K562 (cell line): ENCODE measurements around the gene NEU1. TPM values are rescaled to one million over a fixed set of nuclear protein-coding genes. Genes with fewer than 3 reads are reported as not detected.

ENCODE experiments used
- DDX20 ChIP-seq: fragments of 450-650 bp; IDR thresholded peaks from 2 replicates; pipeline ENCODE4 v1.6.1; 2016; ENCODE audit warnings: missing genetic modification characterization, low read depth, mild to moderate bottlenecking, missing compliant biosample characterization, moderate library complexity
- ELF1 ChIP-seq: fragments of 200-800 bp; sonication (Bioruptor generic); IDR thresholded peaks from 2 replicates; pipeline ENCODE4 v1.6.1; 2016; ENCODE audit warnings: missing genetic modification characterization, missing compliant biosample characterization
- ESRRA ChIP-seq: fragments of 450-650 bp; IDR thresholded peaks from 2 replicates; pipeline ENCODE4 v1.6.1; 2014; ENCODE audit warnings: low read depth, mild to moderate bottlenecking, moderate library complexity, borderline replicate concordance
- FOXP1 ChIP-seq: sonication (generic); formaldehyde crosslinking; IDR thresholded peaks from 2 replicates; pipeline ENCODE4 v1.8.0; 2022; ENCODE audit warnings: mild to moderate bottlenecking, missing genetic modification reagents
- FUS ChIP-seq: fragments of 200-400 bp; formaldehyde crosslinking; optimal IDR thresholded peaks from 2 replicates; pipeline ENCODE3; 2017; ENCODE audit warnings: low read depth, low read length
- GABPB1 ChIP-seq: sonication (generic); formaldehyde crosslinking; IDR thresholded peaks from 2 replicates; pipeline ENCODE4 v1.8.0; 2022; ENCODE audit warnings: mild to moderate bottlenecking, missing genetic modification reagents
- HDAC8 ChIP-seq: fragments of 450-650 bp; IDR thresholded peaks from 2 replicates; pipeline ENCODE4 v1.6.1; 2016; ENCODE audit warnings: mild to moderate bottlenecking, missing genetic modification characterization, moderate library complexity, missing compliant biosample characterization
- KLF13 ChIP-seq: fragments of 450-650 bp; IDR thresholded peaks from 2 replicates; pipeline ENCODE4 v1.6.1; 2016; ENCODE audit warnings: missing genetic modification characterization, low read depth, mild to moderate bottlenecking, missing compliant biosample characterization, moderate library complexity, borderline replicate concordance
- POLR2A ChIP-seq: fragments of 450-650 bp; conservative IDR thresholded peaks from 2 replicates; pipeline ENCODE4 v1.6.1; 2016
- RFX7 ChIP-seq: fragments of 250-450 bp; sonication (Bioruptor Pico); IDR thresholded peaks from 2 replicates; pipeline ENCODE4 v1.5.1; 2021; ENCODE audit warnings: mild to moderate bottlenecking
- STAT5B ChIP-seq: fragments of 250-450 bp; sonication (Bioruptor Pico); IDR thresholded peaks from 2 replicates; pipeline ENCODE4 v1.8.0; 2021; ENCODE audit warnings: mild to moderate bottlenecking, inconsistent platforms
- ZBTB33 ChIP-seq: sonication (generic); formaldehyde crosslinking; IDR thresholded peaks from 2 replicates; pipeline ENCODE4 v1.8.1; 2023; ENCODE audit warnings: mild to moderate bottlenecking, missing genetic modification reagents
- ZC3H4 ChIP-seq: sonication (generic); formaldehyde crosslinking; IDR thresholded peaks from 2 replicates; pipeline ENCODE4 v1.9.0; 2021; ENCODE audit warnings: missing genetic modification reagents, borderline replicate concordance
- ZNF354B ChIP-seq: fragments of 250-450 bp; sonication (Bioruptor Pico); IDR thresholded peaks from 2 replicates; pipeline ENCODE4 v1.4.0; 2020
- ZNF778 ChIP-seq: fragments of 450-650 bp; formaldehyde crosslinking; IDR thresholded peaks from 2 replicates; pipeline ENCODE4 v1.4.0; 2020; ENCODE audit warnings: mild to moderate bottlenecking, moderate library complexity
- polyA plus RNA-seq, 8 experiments: library from polyadenylated mRNA; depleted of rRNA in 4 of 8; stranded (reverse) in 5 of 8; unstranded in 3 of 8; fragments of >200 nt; fragmentation: Nextera tagmentation in 2 of 8; fragmentation: Illumina TruSeq in 1 of 8; extraction: Ambion mirVana in 2 of 8; extraction: Trizol in 1 of 8; gene quantifications; 2 replicates each; pipeline versions ENCODE4 v1.2.1 to v1.2.3, GENCODE V29; 2011 to 2014; ENCODE audit warnings: inconsistent platforms in 1 of 8, missing spikeins in 1 of 8
- total RNA-seq, 7 experiments: library from RNA; depleted of rRNA in 6 of 7; stranded (reverse); fragments of >200 nt in 6 of 7; fragmentation: Illumina TruSeq in 2 of 7; extraction: Trizol in 2 of 7; gene quantifications; 2 replicates each; pipeline versions ENCODE4 v1.2.1 to v1.2.3, GENCODE V29; 2011 to 2021; ENCODE audit warnings: low replicate concordance in 1 of 7
- TF ChIP-seq, protein P1 (sequence below): fragments of 250-450 bp; sonication (Bioruptor Pico); IDR thresholded peaks from 2 replicates; pipeline ENCODE4 v1.8.0; 2022; ENCODE audit warnings: inconsistent platforms, mild to moderate bottlenecking, moderate library complexity, borderline replicate concordance
- TF ChIP-seq, protein P2 (sequence below), 2 experiments: fragments of 450-650 bp in 1 of 2; IDR thresholded peaks; 2 replicates each; pipeline ENCODE4 v1.6.1; 2011 to 2017; ENCODE audit warnings: low read depth in 2 of 2, antibody characterized with exemption in 1 of 2, borderline replicate concordance in 1 of 2, low read length in 1 of 2, mild to moderate bottlenecking in 1 of 2, mixed read lengths in 1 of 2; ENCODE audit not compliant: control insufficient read depth in 1 of 2
- TF ChIP-seq, protein P3 (sequence below): fragments of 200-400 bp; formaldehyde crosslinking; IDR thresholded peaks from 2 replicates; pipeline ENCODE4 v1.6.1; 2017; ENCODE audit warnings: mild to moderate bottlenecking, low read depth, low read length, moderate library complexity

The NEU1 gene
- total and polyA plus RNA-seq, 9 of the 15 experiments (the other 6 are each of a cell fraction or from before 2014, with no cell fraction given) = 14.8 to 67.8 (median 51.0) TPM

- TF ChIP-seq, protein P1, sequence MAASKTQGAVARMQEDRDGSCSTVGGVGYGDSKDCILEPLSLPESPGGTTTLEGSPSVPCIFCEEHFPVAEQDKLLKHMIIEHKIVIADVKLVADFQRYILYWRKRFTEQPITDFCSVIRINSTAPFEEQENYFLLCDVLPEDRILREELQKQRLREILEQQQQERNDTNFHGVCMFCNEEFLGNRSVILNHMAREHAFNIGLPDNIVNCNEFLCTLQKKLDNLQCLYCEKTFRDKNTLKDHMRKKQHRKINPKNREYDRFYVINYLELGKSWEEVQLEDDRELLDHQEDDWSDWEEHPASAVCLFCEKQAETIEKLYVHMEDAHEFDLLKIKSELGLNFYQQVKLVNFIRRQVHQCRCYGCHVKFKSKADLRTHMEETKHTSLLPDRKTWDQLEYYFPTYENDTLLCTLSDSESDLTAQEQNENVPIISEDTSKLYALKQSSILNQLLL (CRISPR knock-in tag) = no peak
- TF ChIP-seq FUS = no peak
- peak; percentile 22; the same call in 1 of the 2 replicates for TF ChIP-seq HDAC8 (tag)
- TF ChIP-seq FOXP1 = peak; percentile 81
- TF ChIP-seq POLR2A = peak; percentile 100
- no peak for TF ChIP-seq KLF13 (tag)
- TF ChIP-seq ZC3H4 (CRISPR knock-in tag) = peak; percentile 97; the same call in 1 of the 2 replicates
- no peak for TF ChIP-seq ZNF354B (CRISPR knock-in tag)
- no peak for TF ChIP-seq STAT5B
- no peak for TF ChIP-seq RFX7 (CRISPR knock-in tag)
- peak; percentile 69; the same call in 1 of the 2 replicates for TF ChIP-seq ESRRA
- TF ChIP-seq GABPB1 = peak; percentile 90
- peak; percentile 45; the same call in 1 of the 2 replicates for TF ChIP-seq ZBTB33 (CRISPR knock-in tag)
- TF ChIP-seq, protein P2, sequence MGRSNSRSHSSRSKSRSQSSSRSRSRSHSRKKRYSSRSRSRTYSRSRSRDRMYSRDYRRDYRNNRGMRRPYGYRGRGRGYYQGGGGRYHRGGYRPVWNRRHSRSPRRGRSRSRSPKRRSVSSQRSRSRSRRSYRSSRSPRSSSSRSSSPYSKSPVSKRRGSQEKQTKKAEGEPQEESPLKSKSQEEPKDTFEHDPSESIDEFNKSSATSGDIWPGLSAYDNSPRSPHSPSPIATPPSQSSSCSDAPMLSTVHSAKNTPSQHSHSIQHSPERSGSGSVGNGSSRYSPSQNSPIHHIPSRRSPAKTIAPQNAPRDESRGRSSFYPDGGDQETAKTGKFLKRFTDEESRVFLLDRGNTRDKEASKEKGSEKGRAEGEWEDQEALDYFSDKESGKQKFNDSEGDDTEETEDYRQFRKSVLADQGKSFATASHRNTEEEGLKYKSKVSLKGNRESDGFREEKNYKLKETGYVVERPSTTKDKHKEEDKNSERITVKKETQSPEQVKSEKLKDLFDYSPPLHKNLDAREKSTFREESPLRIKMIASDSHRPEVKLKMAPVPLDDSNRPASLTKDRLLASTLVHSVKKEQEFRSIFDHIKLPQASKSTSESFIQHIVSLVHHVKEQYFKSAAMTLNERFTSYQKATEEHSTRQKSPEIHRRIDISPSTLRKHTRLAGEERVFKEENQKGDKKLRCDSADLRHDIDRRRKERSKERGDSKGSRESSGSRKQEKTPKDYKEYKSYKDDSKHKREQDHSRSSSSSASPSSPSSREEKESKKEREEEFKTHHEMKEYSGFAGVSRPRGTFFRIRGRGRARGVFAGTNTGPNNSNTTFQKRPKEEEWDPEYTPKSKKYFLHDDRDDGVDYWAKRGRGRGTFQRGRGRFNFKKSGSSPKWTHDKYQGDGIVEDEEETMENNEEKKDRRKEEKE (IDR thresholded peaks at IDR 0.05; ENCODE audit: borderline replicate concordance in 1 of 2, control insufficient read depth in 1 of 2, low read depth in 2 of 2, low read length in 1 of 2) = peak in 1 of 2 experiments; percentile 56; a peak in 1 of 4 replicates
- TF ChIP-seq ELF1 (tag) = no peak
- TF ChIP-seq, protein P3, sequence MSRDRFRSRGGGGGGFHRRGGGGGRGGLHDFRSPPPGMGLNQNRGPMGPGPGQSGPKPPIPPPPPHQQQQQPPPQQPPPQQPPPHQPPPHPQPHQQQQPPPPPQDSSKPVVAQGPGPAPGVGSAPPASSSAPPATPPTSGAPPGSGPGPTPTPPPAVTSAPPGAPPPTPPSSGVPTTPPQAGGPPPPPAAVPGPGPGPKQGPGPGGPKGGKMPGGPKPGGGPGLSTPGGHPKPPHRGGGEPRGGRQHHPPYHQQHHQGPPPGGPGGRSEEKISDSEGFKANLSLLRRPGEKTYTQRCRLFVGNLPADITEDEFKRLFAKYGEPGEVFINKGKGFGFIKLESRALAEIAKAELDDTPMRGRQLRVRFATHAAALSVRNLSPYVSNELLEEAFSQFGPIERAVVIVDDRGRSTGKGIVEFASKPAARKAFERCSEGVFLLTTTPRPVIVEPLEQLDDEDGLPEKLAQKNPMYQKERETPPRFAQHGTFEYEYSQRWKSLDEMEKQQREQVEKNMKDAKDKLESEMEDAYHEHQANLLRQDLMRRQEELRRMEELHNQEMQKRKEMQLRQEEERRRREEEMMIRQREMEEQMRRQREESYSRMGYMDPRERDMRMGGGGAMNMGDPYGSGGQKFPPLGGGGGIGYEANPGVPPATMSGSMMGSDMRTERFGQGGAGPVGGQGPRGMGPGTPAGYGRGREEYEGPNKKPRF = no peak
- no peak for TF ChIP-seq ZNF778
- no peak for TF ChIP-seq DDX20 (tag)
These were observed 47.4 kb downstream of the NEU1 start, which contains the start of the genes HSPA1A and HSPA1L (continued) for GRCh38 chr6:31815025-31815838.
